Measurements from ENCODE around the gene TCFL5. TPM values are rescaled to one million over a fixed set of nuclear protein-coding genes. Genes with fewer than 3 reads are reported as not detected.
A peak's percentile ranks its signal among the peaks of the same experiment; 100 is the strongest.

Gene TCFL5
- total RNA-seq, 1 donor from 2014 or later: 5.8 TPM

- Mint-ChIP-seq H3K36me3 (ENCODE audit: low read depth) (no peaks in the 10 kb centered on the region), H3K9me3 (no peaks in the 10 kb centered on the region), H3K27ac (no peak overlapping the region), H3K4me3 (no peak overlapping the region), H3K27me3 (ENCODE audit: insufficient read depth) (no peaks in the 10 kb centered on the region), H3K4me1 (ENCODE audit: low read depth) (no peaks in the 10 kb centered on the region)
- intact Hi-C loops (cut with micrococcal nuclease): no loop called here
- DNase-seq (ENCODE audit: low spot score): no peak
Observed at GRCh38 chr20:62839261-62839660, 22.4 kb downstream of the TCFL5 start.

- no peaks in the 10 kb centered on the region for H3K36me3 Mint-ChIP-seq (ENCODE audit: low read depth)
- no peaks in the 10 kb centered on the region for H3K4me1 Mint-ChIP-seq (ENCODE audit: low read depth)
- no peak overlapping the region for H3K27ac Mint-ChIP-seq
- intact Hi-C loops (cut with micrococcal nuclease): no loop called here
- H3K9me3 Mint-ChIP-seq: no peaks in the 10 kb centered on the region
- H3K4me3 Mint-ChIP-seq: no peak overlapping the region
- DNase-seq (ENCODE audit: low spot score): no peak
- H3K27me3 Mint-ChIP-seq (ENCODE audit: insufficient read depth): no peaks in the 10 kb centered on the region
Observed at GRCh38 chr20:62838128-62838891, 23.3 kb downstream of the TCFL5 start.

DNA sequence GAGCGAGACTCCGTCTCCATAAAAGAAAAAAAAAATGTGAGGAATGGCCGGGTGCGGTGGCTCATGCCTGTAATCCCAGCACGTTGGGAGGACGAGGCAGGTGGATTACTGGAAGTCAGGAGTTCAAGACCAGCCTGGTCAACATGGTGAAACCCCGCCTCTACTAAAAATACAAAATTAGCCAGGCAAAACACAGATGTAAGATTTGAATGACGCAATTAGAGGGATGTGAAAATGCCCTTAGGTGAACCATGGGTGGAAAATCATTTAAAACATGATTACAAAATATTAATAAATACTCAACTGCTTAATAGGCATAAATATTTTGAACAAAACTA, 23.9 kb downstream of the TCFL5 start:
- Mint-ChIP-seq H3K27me3 (ENCODE audit: insufficient read depth) (peaks cover 3% of the 10 kb centered on the region), H3K27ac (no peak overlapping the region), H3K36me3 (ENCODE audit: low read depth) (no peaks in the 10 kb centered on the region), H3K9me3 (no peaks in the 10 kb centered on the region), H3K4me1 (ENCODE audit: low read depth) (peaks cover 3% of the 10 kb centered on the region), H3K4me3 (no peak overlapping the region)
- intact Hi-C loops (cut with micrococcal nuclease): no loop called here
- DNase-seq (ENCODE audit: low spot score): no peak

GRCh38 chr20:62836967-62837490, 24.6 kb downstream of the TCFL5 start:
- peaks cover 3% of the 10 kb centered on the region for H3K27me3 Mint-ChIP-seq (ENCODE audit: insufficient read depth)
- no peaks in the 10 kb centered on the region for H3K36me3 Mint-ChIP-seq (ENCODE audit: low read depth)
- intact Hi-C loops (cut with micrococcal nuclease): no loop called here
- H3K9me3 Mint-ChIP-seq: no peaks in the 10 kb centered on the region
- H3K27ac Mint-ChIP-seq: no peak overlapping the region
- no peak for DNase-seq (ENCODE audit: low spot score)
- H3K4me3 Mint-ChIP-seq: no peak overlapping the region
- H3K4me1 Mint-ChIP-seq (ENCODE audit: low read depth): peaks cover 10% of the 10 kb centered on the region

DNA sequence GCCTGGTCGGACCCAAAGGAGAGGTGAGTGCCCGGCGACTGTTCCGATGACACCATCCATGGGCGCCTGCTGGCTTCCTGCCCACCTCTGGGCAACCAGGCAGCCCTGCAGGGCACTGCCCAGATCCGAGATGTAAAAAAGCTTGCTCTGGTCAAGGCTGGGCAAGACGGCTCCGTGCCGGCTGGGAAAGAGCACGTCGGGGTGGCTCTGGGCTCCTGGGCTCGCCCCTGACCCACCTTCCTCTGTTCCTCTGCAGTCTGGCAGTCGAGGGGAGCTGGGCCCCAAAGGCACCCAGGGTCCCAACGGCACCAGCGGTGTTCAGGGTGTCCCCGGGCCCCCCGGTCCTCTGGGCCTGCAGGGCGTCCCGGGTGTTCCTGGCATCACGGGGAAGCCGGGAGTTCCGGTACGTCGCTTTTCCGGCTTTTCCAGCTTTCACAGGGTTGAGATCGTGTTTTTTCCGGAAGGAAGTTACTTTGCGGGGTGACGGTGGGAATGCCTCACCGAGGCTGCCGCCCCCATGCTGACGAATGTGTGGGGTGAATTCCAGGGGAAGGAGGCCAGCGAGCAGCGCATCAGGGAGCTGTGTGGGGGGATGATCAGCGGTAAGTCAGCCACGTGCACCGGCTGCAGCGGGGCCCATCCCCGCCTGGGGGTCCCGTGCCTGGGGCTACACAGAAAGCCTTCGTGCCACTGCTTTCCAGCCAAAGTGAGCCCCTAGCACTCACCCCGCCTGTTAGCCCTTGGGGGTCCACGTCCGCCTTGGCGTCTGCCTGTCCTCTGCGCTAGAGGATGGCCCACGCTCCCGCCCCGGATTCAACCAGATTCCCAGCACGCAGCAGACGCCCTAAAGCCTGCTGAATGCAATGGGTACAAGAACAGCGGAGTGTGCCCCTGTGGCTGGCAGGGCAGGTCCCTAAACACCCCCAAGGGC, 25.4 kb downstream of the TCFL5 start:
- H3K4me3 Mint-ChIP-seq: no peak overlapping the region
- no peaks in the 10 kb centered on the region for H3K36me3 Mint-ChIP-seq (ENCODE audit: low read depth)
- H3K27me3 Mint-ChIP-seq (ENCODE audit: insufficient read depth): peaks cover 3% of the 10 kb centered on the region
- intact Hi-C loops (cut with micrococcal nuclease): no loop called here
- H3K4me1 Mint-ChIP-seq (ENCODE audit: low read depth): peaks cover 10% of the 10 kb centered on the region
- no peak overlapping the region for H3K27ac Mint-ChIP-seq
- DNase-seq (ENCODE audit: low spot score): no peak
- H3K9me3 Mint-ChIP-seq: no peaks in the 10 kb centered on the region

DNA sequence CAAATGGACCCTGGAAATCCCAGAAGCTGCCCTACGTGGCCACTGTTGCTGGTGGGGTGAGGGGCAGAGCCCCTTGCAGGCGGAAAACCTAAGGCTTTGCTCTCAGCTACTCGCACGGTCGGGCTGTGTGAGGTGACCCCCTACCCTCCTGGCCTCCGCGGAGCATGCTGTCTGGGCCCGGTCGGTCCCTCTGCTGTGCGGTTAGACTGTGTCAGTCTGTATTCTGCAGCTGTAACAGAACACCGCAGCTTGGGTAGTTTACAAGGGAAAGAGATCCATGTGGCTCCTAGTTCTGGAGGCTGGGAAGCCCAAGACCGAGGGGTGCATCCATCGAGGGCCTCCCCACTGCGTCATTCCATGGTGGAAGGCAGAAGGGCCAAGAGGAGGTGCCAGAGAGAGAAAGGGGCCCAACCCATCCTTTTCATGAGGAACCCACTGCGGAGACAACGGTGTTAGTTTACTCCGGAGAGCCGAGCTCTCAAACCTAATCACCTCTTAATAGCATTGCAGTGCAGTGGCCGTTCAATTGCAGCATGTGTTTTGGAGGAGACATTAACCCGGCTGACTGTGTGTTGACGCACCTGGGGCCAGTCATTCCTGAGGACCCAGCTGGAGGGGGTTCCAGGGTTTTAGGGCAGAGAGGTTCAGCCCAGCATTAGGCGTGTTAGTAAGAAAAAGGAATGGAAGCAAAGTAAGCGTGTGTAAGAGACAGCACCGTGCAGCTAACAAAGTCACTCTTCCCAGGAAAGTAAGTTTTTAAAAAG, 26.5 kb downstream of the TCFL5 start:
- Mint-ChIP-seq H3K4me1 (ENCODE audit: low read depth) (peaks cover 10% of the 10 kb centered on the region), H3K9me3 (no peaks in the 10 kb centered on the region), H3K4me3 (no peak overlapping the region), H3K27ac (no peak overlapping the region), H3K27me3 (ENCODE audit: insufficient read depth) (peaks cover 3% of the 10 kb centered on the region), H3K36me3 (ENCODE audit: low read depth) (no peaks in the 10 kb centered on the region)
- intact Hi-C loops (cut with micrococcal nuclease): no loop called here
- DNase-seq (ENCODE audit: low spot score): no peak

- Mint-ChIP-seq H3K4me1 (ENCODE audit: low read depth) (peaks cover 10% of the 10 kb centered on the region), H3K36me3 (ENCODE audit: low read depth) (no peaks in the 10 kb centered on the region), H3K27ac (no peak overlapping the region), H3K4me3 (no peak overlapping the region), H3K27me3 (ENCODE audit: insufficient read depth) (peaks cover 3% of the 10 kb centered on the region), H3K9me3 (no peaks in the 10 kb centered on the region)
- intact Hi-C loops (cut with micrococcal nuclease): no loop called here
- no peak for DNase-seq (ENCODE audit: low spot score)
Observed at GRCh38 chr20:62832951-62833391, 28.7 kb downstream of the TCFL5 start.

DNA sequence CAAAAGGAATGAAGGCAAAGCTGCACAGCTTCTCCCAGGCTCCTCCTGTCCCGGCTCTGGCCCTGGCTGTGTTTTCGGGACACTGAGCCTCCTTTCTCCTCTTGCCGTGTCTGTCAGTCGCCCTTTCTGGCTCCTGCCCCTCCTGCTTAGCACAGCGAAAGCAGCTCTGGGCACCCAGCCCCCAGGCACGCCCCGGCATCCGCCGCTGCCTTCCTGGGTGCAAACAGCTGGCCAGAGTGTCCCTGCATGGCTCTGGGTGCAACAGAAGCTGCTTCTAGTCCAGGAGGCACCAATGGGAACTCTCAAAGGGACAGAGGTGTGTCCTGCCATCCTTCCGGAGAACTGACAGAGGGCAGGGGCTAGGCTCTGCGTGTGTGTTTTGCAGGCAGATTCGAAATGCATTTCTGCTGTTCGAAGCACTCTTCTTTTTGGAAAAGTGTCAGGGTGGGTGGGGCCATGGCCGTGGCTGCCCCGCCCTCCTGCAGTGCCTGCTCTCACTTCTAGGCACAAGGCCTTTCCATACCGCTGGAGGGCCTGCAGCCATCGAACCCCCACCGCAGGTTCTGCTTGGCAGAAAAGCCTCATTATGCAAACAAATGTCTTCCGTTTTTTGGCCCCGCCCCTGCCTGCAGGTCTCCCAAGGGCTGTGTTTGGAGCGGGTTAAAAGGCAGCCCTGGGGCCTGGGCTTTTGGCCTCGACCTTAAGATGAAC, 29.3 kb downstream of the TCFL5 start:
- peak; percentile 24 for DNase-seq (ENCODE audit: low spot score)
- Mint-ChIP-seq H3K27me3 (ENCODE audit: insufficient read depth) (peaks cover 3% of the 10 kb centered on the region), H3K9me3 (no peaks in the 10 kb centered on the region), H3K36me3 (ENCODE audit: low read depth) (no peaks in the 10 kb centered on the region), H3K4me1 (ENCODE audit: low read depth) (peaks cover 10% of the 10 kb centered on the region), H3K27ac (no peak overlapping the region), H3K4me3 (peak overlapping the region; percentile 42)
- intact Hi-C loops (cut with micrococcal nuclease): no loop called here

DNA sequence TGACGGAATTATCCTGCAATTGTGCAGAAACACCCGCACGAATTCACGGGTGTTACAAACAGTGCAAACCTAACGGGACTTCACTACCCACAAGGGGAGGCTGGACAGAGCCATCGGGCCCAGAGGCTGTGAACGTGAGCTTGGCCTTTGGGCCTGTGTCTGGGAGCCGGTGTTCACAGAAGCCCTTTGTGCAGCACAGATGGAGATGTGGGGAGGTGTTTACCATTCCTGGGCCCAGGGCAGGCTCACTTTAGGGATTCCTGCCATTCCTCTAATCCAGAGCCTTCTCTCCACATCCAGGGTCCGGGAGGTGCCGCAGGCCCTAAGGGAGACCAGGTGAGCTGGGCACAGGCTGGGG, 29.8 kb downstream of the TCFL5 start:
- Mint-ChIP-seq H3K27me3 (ENCODE audit: insufficient read depth) (peaks cover 3% of the 10 kb centered on the region), H3K36me3 (ENCODE audit: low read depth) (no peaks in the 10 kb centered on the region), H3K27ac (no peak overlapping the region), H3K9me3 (no peaks in the 10 kb centered on the region), H3K4me1 (ENCODE audit: low read depth) (peaks cover 10% of the 10 kb centered on the region), H3K4me3 (no peak overlapping the region)
- no peak for DNase-seq (ENCODE audit: low spot score)
- intact Hi-C loops (cut with micrococcal nuclease): no loop called here

- DNase-seq (ENCODE audit: low spot score): no peak
- Mint-ChIP-seq H3K27me3 (ENCODE audit: insufficient read depth) (peaks cover 3% of the 10 kb centered on the region), H3K9me3 (no peaks in the 10 kb centered on the region), H3K4me3 (no peak overlapping the region), H3K27ac (no peak overlapping the region), H3K36me3 (ENCODE audit: low read depth) (no peaks in the 10 kb centered on the region), H3K4me1 (ENCODE audit: low read depth) (peaks cover 10% of the 10 kb centered on the region)
- intact Hi-C loops (cut with micrococcal nuclease): no loop called here
Observed at GRCh38 chr20:62831361-62831788, 30.2 kb downstream of the TCFL5 start.

- peaks cover 3% of the 10 kb centered on the region for H3K27me3 Mint-ChIP-seq (ENCODE audit: insufficient read depth)
- H3K4me1 Mint-ChIP-seq (ENCODE audit: low read depth): peaks cover 10% of the 10 kb centered on the region
- DNase-seq (ENCODE audit: low spot score): no peak
- no peak overlapping the region for H3K27ac Mint-ChIP-seq
- no peak overlapping the region for H3K4me3 Mint-ChIP-seq
- no peaks in the 10 kb centered on the region for H3K36me3 Mint-ChIP-seq (ENCODE audit: low read depth)
- no peaks in the 10 kb centered on the region for H3K9me3 Mint-ChIP-seq
- intact Hi-C loops (cut with micrococcal nuclease): no loop called here
Observed at GRCh38 chr20:62830821-62831220, 30.8 kb downstream of the TCFL5 start.

- intact Hi-C loops (cut with micrococcal nuclease): no loop called here
- H3K27ac Mint-ChIP-seq: no peak overlapping the region
- no peaks in the 10 kb centered on the region for H3K36me3 Mint-ChIP-seq (ENCODE audit: low read depth)
Observed at GRCh38 chr20:62830251-62830650, 31.4 kb downstream of the TCFL5 start.

More at GRCh38 chr20:62830251-62830650, 31.4 kb downstream of the TCFL5 start:
- peaks cover 3% of the 10 kb centered on the region for H3K27me3 Mint-ChIP-seq (ENCODE audit: insufficient read depth)
- no peak overlapping the region for H3K4me3 Mint-ChIP-seq
- DNase-seq (ENCODE audit: low spot score): no peak
- peaks cover 10% of the 10 kb centered on the region for H3K4me1 Mint-ChIP-seq (ENCODE audit: low read depth)
- no peaks in the 10 kb centered on the region for H3K9me3 Mint-ChIP-seq

Data from activated T-helper 1 cell treated with anti-CD3 and anti-CD28 coated beads, Interleukin-12 subunit alpha, Interleukin-12 subunit beta, Interleukin-2, Interleukin-4 antibody, amounts not matched to agents 30 ng/mL and 10 ng/mL and 1 ng/mL, durations not matched to agents 14 hours and 24 hours and 36 hours (primary cell).